GM18867 (cell line): Measurements from ENCODE around the gene TRIM27.
A peak's percentile ranks its signal among the peaks of the same experiment; 100 is the strongest.
"Not testable (repeated sequence)": the region's sequence is repeated elsewhere in the genome, so short reads cannot be mapped to it uniquely, and the experiment has no call there.

Source experiments
- ATAC-seq: cut with Tn5 transposase; IDR thresholded peaks from one replicate; pipeline ENCODE4 v1.9.1; 2021; ENCODE audit warnings: mild to moderate bottlenecking, moderate library complexity; ENCODE audit not compliant: unreplicated experiment

The TRIM27 gene, protein sequence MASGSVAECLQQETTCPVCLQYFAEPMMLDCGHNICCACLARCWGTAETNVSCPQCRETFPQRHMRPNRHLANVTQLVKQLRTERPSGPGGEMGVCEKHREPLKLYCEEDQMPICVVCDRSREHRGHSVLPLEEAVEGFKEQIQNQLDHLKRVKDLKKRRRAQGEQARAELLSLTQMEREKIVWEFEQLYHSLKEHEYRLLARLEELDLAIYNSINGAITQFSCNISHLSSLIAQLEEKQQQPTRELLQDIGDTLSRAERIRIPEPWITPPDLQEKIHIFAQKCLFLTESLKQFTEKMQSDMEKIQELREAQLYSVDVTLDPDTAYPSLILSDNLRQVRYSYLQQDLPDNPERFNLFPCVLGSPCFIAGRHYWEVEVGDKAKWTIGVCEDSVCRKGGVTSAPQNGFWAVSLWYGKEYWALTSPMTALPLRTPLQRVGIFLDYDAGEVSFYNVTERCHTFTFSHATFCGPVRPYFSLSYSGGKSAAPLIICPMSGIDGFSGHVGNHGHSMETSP

DNA sequence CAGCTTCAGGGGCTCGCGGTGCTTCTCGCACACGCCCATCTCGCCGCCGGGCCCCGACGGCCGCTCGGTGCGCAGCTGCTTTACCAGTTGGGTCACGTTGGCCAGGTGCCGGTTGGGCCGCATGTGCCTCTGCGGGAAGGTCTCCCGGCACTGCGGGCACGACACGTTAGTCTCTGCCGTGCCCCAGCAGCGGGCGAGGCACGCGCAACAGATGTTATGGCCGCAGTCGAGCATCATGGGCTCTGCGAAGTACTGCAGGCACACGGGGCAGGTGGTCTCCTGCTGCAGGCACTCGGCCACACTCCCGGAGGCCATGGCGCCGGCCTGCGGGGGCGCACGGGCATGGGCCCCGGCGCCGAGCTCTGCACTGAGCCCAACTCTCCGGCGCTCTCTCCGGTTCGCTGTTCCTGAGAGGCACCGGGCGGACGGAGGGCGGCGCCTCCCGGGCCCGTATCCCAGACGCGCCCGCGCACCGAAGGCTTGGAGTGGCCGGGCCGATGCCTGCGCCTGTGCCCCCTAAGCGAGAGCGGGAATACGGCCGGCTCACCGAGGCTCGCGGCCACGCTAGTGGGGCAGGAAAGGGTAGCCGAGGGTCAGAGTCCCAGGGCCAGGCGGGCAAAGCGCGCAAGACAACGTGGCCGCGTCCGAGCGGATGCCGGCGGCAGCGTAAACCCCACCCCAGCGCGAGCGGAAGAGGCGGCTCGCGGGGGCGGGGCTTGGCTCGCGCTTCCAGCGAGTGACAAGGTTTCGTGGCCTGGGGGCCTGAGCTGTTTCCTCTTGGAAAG, at the start of gene TRIM27:
Gene TRIM27, minus strand, starts transcription at position 668 of the 785 bp plus-strand sequence. Its CDS starts 353 bp downstream, at position 315.
- peak; percentile 84 for ATAC-seq

DNA sequence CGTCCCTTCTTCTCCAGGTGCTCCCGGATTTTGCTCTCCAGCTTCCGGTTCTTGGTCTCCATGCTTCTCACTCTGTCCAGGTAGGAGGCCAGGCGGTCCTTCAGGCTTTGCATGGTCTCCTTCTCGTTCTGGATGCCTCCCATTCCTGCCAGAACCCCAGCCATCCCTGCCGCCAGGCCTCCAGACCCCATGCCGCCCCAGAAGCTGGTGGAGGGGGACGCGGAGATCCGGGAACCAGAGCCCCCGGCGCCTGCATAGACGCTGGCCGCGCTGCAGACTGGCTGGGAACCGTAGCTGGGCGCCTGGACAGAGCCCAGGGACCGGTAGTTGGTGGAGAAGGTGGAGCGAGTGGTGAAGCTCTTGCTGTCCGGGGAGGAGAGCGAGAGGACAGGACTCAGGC, 46.3 kb upstream of the TRIM27 start:
- ATAC-seq = not testable (repeated sequence)

DNA sequence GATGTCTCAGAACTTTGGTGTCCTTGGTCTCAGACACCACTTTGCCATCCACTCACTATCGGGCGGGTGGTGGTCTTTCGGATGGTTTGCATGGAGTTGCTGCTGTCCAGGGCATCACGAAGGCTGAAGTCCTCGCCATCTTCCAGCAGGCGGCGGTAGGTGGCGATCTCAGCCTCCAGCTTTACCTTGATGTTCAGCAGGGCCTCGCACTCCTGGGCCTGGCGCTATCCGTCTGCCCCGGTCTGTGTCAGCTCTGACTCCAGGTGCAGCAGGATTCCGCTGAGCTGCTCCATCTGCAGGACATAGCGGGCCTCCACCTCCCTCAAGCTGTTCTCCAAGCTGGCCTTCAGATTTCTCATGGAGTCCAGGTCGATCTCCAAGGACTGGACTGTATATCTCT, 45.3 kb upstream of the TRIM27 start:
- ATAC-seq = no peak

DNA sequence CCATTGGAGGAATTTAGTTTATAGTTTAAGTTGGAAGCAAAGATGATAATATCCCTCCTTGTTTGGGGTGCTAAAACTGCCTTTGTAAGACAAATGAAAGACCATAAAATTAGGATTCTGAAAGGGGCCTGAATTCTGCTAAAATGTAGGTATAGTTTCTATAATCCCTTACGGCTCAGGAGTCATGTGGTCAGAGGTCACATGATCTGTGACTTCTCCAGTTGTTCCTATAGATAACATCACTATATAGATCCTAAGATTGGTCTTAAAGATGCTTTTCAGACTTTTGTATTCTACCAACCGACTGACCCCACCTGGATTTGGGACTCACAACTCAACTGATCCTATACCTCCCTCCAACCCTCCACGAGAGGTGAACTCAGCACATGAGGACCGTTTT, 44.7 kb upstream of the TRIM27 start:
- ATAC-seq = no peak

DNA sequence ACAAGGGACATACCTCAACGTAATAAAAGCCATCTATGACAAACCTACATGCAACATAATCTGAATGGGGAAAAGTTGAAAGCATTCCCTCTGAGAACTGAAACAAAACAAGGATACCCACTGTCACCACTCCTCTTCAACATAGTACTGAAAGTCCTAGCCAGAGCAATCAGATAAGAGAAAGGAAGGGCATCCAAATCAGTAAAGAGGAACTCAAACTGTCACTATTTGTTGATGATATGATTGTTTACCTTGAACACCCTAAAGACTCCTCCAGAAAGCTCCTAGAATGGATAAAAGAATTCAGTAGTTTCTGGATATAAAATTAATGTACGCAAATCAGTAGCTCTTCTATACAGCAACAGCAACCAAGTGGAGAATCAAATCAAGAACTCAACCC, 41.9 kb upstream of the TRIM27 start:
- ATAC-seq = no peak

DNA sequence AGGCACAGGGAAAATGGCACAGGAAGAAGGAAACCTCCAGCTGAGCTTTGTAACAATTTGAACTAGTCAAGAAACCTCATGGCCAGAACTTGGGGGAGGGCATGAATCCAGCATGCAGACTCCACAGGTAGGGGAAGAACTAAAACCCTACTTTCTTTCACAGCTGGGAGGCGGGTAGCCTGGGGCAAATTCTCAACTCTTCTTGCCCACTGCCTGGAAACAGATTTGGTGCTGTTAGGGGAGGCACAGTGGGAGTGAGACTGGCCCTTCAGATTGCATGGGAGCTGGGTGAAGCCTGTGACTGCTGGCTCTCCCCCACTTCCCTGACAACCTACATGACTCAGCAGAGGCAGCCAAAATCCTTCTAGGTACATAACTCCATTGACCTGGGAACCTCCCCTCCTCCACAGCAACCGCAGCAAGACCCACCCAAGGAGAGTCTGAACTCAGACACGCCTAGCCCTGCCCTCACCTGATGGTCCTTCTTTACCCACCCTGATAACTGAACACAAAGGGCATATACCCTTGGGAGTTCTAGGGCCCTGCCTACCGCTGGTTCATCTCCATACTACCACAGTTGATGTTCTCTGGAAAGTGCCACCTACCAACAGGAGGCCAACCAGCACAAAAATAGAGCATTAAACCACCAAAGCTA, 37.2 kb upstream of the TRIM27 start:
- ATAC-seq = no peak

DNA sequence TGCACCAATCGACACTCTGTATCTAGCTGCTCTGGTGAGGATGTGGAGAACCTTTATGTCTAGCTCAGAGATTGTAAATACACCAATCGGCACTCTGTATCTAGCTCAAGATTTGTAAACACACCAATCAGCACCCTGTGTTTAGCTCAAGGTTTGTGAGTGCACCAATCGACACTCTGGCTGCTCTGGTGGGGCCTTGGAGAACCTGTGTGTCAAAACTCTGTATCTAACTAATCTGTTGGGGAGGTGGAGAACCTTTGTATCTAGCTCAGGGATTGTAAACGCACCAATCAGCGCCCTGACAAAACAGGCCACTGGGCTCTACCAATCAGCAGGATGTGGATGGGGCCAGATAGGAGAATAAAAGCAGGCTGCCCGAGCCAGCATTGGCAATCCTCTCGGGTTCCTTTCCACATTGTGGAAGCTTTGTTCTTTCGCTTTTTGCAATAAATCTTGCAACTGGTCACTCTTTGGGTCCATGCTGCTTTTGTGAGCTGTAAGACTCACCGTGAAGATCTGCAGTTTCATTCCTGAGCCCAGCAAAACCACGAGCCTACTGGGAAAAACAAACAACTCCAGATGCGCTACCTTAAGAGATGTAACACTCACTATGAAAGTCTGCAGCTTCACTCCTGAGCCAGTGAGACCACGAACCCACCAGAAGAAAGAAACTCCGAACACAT, 34.9 kb upstream of the TRIM27 start:
- ATAC-seq = not testable (repeated sequence)

DNA sequence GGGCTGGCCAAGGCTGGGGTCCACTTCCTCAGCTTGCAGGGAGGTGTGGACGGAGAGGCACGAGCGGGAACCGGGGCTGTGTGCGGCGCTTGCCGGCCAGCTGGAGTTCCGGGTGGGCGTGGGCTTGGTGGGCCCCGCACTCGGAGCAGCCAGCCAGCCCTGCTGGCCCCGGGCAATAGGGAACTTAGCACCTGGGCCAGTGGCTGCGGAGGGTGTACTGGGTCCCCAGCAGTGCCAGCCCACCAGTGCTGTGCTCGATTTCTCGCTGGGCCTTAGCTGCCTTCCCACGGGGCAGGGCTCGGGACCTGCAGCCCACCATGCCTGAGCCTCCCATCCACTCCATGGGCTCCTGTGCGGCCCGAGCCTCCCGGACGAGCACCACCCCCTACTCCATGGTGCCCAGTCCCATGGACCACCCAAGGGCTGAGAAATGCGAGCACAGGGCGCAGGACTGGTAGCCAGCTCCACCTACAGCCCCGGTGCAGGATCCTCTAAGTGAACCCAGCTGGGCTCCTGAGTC, 34.1 kb upstream of the TRIM27 start:
- not testable (repeated sequence) for ATAC-seq

DNA sequence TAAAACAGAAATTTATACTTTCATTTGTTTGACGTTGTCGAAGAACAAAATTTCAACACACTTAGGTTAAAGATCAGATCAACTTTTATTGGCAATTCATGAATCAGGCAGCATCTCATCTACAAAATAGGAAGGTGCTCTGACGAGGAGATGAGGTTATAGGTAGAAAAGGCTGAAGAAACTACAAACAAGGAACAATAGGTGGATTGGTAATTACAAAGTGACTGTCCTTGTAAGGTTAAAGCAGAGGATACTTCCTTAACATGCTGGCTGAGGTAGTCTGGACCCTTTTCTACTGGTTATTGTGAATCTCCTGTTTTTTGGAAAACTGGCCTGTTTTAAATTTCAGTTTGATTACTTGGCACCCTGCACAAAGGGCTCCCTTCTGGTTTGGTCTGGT, 32.5 kb upstream of the TRIM27 start:
- ATAC-seq = no peak

DNA sequence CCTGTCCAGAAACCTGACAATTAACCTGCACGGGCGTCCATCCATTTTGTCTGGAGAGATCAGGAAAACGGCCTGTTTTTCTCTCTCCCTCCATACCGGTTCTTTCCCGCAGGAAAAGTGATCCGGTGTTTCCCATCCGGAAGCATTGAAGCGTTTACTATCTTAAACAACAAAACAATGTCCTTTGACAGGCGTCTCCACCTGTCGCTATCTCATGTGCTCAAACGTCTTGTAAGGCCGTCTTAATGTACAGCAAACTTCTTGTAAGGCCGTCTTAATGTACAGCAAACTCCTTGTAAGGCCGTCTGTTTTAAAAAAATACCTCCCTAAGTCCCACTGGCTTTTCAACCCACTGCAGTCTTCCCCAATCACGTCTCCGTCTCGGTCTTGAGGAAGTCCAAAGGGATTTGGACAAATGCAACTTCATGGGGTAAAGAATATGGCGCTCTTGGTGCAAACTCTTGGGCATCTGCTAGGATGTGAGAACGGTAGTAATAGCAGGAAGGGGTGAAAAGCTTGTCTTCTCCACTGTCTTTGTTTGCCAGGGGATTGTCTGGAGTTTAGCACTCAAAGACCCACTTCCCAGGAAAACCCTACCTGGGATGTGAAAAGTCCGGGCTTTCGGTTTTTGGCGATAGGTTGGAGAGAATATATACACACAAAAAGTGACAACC, 29.9 kb upstream of the TRIM27 start:
- ATAC-seq = no peak

DNA sequence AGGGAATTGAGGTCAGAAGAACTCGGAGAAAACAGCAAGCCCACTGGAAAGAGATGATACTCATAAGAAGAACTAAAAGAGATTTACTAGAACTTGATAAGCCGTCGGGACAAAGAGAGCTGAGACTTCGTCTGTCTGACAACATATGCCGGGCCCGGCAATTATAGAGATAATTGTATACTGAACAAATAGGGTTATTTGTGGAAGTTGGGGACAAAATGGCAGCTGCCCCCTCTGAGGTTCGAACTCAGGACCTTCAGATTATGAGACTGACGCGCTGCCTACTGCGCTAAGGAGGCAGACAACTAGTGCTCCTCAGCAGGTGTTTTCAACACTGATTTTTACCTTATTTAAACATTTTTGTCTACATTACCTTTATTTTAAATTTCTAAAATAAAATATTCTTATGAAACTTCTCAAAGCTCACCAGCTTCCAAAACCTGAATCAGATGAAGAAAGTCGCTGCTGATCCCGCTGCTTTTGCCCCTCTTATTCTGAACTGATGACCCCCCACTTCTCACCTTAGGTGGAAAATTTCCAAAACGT, 29.3 kb upstream of the TRIM27 start:
- no peak for ATAC-seq

DNA sequence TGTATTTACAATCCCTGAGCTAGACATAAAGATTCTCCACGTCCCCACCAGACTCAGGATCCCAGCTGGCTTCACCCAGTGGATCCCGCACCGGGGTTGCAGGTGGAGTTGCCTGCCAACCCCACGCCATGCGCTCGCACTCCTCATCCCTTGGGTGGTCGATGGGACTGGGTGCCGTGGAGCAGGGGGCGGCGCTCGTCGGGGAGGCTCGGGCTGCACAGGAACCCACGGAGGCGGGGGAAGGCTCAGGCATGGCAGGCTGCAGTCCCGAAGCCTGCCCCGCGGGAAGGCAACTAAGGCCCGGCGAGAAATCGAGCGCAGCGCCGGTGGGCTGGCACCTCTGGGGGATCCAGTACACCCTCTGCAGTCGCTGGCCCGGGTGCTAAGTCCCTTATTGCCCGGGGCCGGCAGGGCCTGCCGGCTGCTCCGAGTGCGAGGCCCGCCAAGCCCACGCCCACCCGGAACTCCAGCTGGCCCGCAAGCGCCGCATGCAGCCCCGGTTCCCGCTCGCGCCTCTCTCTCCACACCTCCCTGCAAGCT, 25.9 kb upstream of the TRIM27 start:
- ATAC-seq = not testable (repeated sequence)

DNA sequence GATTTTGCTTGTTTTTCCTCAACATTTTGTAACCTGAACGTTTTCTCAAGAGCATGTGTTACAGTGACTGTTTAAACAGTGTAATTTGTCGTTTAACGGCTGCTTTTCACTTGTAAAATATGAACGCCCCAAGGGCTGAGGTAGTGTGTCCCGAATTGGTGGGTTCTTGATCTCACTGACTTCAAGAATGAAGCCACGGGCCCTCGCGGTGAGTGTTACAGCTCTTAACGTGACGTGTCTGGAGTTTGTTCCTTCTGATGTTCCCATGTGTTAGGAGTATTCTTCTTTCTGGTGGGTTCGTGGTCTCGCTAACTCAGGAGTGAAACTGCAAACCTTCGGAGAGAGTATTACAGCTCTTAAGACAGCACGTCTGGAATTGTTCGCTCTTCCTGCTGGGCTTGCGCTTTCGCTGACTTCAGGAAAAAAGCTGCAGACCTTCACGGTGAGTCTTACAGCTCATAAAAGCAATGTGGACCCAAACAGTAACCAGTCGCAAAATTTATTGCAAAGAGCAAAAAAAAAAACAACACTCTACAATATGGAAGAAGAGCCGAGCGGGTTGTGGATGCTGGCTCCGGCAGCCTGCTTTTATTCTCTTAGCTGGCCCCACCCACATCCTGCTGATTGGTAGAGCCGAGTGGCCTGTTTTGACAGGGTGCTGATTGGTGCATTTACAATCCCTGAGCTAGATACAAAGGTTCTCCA, 25.1 kb upstream of the TRIM27 start:
- no peak for ATAC-seq

DNA sequence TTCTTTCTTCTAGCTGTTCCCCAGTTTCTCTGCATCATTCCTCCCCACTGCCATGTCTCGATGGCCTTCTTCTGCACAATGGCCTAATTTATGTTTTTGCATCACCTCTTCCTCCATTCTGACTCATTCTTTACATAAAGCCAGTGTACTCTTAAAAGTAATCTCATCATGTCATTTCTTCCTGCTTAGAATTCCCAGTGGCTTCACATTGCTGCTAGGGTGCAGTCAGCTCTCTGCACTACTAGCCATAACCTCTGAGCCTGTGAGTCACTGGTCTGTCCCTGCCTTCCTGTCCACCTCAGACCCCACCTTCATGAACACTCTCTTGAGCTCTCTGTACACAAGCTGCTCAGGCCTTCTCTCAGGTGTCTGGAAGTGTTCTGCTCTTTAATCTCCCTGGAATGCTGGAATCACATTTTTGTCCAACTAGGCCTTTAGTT, 24.1 kb upstream of the TRIM27 start:
- no peak for ATAC-seq

DNA sequence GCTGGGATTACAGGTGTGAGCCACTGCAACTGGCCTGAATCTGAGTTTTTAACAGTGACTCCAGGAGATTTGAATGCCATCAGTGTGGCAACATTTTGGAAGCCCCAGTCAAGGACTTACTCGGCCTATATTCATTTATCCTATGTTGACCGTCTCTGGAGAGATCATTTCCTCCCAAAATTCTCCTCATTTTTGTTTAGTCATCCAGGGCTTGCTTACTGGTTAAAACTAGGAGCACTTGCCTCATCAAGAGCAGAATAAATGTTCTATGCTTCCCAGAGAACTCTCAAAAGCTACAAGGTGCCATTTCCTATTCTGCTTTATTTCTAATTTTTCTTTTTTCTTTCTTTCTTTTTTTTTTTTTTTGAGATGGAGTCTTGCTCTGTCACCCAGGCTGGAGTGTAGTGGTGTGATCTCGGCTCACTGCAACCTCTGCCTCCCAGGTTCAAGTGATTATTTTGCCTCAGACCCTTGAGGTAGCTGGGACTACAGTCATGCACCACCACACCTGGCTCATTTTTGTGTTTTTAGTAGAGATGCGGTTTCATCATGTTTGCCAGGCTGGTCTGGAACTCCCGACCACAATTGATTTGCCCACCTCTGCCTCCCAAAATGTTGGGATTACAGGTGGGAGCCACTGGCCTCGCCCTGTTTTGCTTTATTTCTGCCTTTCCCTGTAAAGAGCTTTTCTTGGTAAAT, 23.4 kb upstream of the TRIM27 start:
- ATAC-seq = no peak

DNA sequence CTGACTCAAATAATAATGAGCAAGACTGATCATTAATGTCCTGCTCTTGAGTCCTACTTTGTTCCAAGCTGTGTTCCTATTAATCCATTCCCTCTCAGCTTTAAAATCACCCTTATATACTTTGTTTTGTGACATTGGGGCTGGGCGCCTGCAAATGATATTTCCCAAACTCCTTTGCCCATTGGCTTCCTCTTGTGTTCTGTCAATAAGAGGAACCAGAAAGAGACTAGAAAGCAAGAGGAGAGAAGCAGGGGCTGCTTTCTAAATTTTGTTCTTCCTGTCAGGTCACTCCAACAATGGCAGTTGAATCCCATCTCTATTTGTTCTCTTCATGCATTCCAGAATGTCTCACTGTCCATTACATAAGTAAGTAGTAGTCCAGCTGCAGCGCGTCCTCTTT, 21.6 kb upstream of the TRIM27 start:
- ATAC-seq = no peak

DNA sequence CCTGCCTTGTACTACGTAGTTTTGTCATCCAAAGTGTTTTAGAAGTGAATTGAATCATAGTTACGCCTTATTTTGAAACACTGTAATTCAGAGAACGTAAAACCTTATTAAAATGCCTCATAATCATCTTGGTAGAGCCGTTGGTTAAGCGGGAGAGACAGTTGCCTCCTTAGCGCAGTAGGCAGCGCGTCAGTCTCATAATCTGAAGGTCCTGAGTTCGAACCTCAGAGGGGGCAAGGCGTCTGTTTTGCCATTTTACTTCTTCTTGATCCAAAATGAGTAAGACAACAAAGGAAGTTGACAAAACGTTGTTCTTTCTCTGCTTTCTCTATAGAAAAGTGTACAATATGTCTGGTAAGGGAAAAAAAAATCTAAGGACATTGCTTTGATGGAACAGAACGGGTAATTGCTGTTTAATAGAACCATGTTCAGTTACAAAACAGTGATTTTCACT, 20.7 kb upstream of the TRIM27 start:
- ATAC-seq = no peak
